Activated CD4-positive, CD25-positive, alpha-beta regulatory T cell treated with anti-CD3 and anti-CD28 coated beads, Interleukin-2, amount 50 U/mL, for 24 hours (primary cell): ENCODE results near the gene P2RX3.
"Not testable (repeated sequence)": the region's sequence is repeated elsewhere in the genome, so short reads cannot be mapped to it uniquely, and the experiment has no call there.

Experiments
- ATAC-seq, 2 donors: fragments of 150-1000 bp; cut with Tn5 transposase; one replicate each; pipeline ENCODE4 v1.10.0; 2021; ENCODE audit warnings: mild to moderate bottlenecking in 1 of 2, moderate library complexity in 1 of 2

Gene P2RX3

DNA sequence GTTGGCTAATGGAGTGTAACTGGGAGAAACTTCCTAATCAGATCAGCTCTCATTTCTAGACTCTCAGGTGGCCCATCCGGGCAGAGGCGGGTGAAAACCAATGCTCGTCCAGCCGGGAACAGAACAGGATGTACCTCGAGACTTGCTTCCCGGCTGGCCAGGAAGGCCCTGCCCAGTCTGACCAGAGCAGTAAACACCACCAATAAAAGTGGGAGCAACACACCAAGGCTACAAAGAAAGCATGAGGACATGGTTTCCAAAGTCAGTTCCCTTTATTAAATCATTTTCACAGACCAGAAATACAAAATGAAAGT, 12.5 kb upstream of the P2RX3 start:
- no peak for ATAC-seq

DNA sequence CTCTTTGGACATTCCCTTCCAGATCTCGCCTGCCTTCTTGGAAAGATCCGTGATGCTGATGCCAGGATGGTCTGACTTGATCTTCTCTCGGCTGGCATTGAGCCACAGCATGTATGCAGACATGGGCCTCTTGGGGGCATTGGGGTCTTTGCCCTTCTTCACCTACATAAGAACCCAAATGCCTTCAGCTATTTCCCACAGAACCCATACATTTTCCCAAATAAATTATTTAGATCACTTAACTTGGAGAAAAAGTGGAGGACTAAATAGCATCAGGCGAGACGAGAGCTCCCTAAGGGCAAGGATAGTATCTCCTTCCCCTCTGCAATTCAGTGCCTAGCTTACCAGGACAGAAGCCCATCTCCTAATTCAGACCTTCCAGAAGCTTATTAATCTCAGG, 10.4 kb upstream of the P2RX3 start:
- ATAC-seq: no peak

- ATAC-seq: peak in 1 of 2 donors; percentile 28
Measured at GRCh38 chr11:57330029-57330428, 8.1 kb upstream of the P2RX3 start.

DNA sequence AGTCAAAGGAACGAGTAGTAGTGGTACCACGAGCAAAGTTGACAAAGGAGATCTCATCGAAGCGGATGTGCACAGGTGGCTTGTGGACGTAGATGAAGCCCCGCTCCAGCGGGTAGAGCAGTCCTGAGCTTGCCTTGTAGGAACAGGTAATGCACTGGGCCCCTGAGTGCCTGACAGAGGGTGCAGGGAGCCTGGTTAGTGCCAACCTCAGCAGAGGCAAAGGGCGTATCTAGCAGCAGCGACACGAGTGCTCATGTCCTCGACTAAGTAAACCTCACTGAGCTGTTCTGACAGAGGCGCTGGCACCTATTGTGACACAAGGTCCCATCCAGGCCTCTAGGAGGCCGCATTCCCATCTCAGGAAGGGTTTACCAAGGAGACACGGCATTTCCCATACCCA, 6.4 kb upstream of the P2RX3 start:
- no peak for ATAC-seq

DNA sequence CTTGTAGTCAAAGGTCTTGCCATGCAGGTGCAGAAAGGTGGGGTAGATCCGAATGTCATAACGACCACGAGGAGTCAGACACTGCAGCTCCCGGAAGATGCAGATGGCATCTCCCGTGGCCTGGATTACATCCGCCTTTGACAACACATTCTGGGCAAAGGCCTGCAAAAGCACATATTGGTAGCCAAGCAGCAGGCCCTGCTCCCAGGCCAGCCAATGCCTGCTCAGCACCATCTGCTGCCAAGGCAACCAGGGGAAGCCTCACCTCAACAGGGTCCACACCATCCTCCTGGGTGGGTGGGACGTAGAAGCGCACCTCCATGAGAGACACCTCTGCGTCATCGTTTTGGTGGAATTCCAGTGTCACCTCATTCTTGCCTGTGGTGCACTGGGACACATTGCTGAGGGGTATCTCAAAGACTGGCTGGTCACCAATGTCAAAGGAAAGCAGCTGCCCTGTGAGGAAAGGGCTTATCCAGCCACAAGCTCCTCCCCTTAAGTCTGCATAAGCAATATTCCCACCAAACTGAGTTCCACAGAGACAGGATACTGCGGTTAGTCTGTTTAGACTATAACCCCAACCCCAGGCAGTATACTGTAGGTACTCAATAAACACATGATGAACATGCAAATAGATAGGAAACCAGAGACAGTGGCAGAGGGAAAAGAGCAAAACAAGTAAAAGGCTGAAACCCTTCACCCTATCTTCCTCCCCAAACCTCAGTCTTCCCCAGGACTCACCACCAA, 5.3 kb upstream of the P2RX3 start:
- ATAC-seq: no peak

GRCh38 chr11:57335023-57335342, 3.2 kb upstream of the P2RX3 start:
- no peak for ATAC-seq

- ATAC-seq: peak; percentile 99 to 100
Measured at GRCh38 chr11:57335343-57336110, 2.6 kb upstream of the P2RX3 start, which contains the start of gene SSRP1. SSRP1 (minus strand) TSS chr11:57335892; CDS start chr11:57335121, 771 bp downstream.

DNA sequence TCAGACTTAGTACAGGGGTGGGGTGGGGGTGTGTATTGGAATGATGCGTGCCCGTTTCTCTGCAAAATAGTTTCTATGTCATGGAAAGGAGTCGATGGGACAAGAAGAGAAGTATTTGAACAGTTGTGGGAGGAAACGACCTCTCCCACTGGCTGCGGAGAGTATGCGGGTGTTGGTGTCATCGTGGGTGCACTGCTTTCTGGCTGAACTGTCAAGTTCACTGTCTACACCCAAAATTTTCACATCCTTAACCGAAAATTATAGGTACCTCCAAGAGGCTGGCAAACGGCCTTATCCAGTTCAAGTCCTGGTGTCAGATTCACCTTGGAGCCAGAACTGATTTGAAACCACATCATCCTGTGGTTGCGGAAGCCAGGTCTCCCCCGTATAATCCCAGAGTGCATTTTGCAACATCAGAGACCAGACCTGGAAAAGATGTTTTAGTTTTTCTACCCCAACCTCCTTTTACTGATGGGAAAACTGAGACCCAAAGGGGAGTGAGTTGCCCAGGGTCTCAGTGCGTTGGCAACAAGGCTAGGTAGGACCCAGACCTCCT, 2.0 kb upstream of the P2RX3 start:
- peak in 1 of 2 donors; percentile 2 for ATAC-seq

- not testable (repeated sequence) for ATAC-seq
Measured at GRCh38 chr11:57336856-57337255, 1.3 kb upstream of the P2RX3 start.

- ATAC-seq: no peak
Measured at GRCh38 chr11:57339328-57339727, 1.2 kb downstream of the P2RX3 start.

GRCh38 chr11:57340039-57340615, 2.0 kb downstream of the P2RX3 start:
- ATAC-seq: no peak

- no peak for ATAC-seq
Measured at GRCh38 chr11:57341250-57341808, 3.2 kb downstream of the P2RX3 start.

- no peak for ATAC-seq
Measured at GRCh38 chr11:57342702-57343101, 4.5 kb downstream of the P2RX3 start.

DNA sequence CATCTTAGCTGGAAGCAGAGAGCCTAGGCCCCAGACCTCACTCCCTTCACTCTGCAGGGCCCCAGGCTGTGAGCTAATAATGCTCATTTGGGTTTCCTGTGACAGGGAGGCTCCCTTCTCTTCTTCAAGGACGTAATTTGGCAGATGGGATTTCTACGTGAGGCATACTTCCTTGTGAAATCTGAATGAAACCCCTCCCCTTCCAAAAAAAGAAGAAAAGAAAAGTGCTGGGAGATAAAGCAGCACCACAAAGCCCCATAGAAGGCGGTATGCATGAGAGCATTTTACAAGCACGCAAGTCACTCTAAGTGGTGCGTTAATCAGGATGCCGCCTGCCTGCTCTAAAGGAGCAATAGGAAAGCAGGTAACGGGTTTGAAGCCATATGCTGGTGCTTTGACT, 5.7 kb downstream of the P2RX3 start:
- ATAC-seq: no peak

DNA sequence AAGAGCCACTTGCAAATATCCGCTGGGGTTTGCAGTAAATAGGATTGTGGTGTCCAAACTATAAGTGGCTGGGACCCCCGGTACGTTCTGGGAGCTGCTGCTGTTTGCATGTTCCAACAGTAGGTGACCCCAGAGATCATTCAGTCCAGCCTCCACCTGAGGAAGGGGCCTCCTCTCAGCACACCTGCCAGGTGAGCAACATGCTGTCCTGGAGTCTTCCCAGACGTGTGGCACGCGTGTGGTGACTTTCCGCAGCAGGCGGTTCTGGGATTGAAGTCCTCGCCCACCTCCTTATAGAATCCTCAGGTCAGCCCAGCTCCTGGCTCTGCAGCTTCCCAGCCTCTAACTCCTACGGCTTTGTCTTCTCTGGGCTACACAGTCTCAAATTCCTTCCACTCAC, 6.7 kb downstream of the P2RX3 start:
- no peak for ATAC-seq

- peak; percentile 70 to 79 for ATAC-seq
Measured at GRCh38 chr11:57345555-57346211, 7.5 kb downstream of the P2RX3 start.

- ATAC-seq: no peak
Measured at GRCh38 chr11:57347336-57347735, 9.2 kb downstream of the P2RX3 start.

GRCh38 chr11:57348052-57348451, 9.9 kb downstream of the P2RX3 start:
- ATAC-seq: no peak

DNA sequence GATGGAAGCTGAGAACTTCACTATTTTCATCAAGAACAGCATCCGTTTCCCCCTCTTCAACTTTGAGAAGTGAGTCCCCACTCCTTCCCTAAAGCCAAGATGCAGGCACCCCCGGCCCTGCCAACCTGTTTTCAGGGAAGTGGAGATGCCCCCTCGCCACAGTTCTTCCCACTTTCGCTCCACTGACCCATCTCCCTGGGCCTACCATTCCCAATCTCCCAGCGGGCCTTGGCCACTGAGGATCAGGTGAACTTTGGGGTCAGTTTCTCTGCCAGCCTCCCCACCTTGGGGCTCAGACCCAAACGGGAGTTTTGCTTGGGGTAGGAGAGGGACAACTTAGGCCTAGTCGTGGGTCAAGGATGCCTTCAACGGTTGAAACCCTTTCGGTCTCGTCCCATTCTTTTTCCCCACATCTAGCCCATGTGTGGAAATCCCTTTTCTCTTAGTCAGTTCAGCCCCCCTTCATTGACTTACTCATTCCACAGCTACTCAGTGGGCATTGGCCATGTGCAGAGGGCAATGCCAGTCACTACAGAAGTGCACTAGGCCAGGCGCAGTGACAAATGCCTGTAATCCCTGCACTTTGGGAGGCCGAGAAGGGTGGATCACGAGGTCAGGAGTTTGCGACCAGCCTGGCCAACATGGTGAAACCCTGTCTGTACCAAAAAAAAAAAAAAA, 10.6 kb downstream of the P2RX3 start:
- ATAC-seq: no peak

DNA sequence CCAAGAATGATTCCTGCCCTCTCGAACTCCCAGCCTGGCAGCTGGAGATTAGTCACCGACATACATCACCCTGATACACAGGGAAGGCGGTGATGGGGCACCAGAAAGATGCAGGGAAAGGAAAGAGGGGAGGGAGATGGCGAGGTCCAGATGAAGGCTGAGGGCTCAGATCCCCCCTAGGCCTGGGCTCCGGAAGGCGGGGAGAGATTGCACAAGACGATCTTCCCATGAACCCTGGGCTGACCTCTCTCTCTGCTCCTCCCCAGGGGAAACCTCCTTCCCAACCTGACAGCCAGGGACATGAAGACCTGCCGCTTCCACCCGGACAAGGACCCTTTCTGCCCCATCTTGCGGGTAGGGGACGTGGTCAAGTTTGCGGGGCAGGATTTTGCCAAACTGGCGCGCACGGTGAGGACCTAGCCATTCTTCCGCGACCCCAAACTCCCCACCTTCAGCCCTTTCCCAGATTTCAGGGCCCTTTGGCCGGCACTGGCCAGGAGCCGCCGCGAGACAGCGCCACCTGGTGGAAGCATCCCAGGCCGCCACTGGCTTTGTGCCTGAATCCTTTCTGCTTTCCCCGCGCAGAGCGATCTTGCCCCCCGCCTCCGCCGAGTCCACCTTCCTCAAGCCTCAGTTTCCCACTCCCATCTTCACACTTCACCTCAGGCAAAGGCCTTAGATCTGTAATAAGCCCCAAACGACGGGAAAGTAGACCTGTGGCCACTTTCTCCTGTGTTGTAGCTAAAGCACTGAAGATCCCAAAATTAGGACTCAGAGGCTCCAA, 11.5 kb downstream of the P2RX3 start:
- ATAC-seq: peak in 1 of 2 donors; percentile 52

DNA sequence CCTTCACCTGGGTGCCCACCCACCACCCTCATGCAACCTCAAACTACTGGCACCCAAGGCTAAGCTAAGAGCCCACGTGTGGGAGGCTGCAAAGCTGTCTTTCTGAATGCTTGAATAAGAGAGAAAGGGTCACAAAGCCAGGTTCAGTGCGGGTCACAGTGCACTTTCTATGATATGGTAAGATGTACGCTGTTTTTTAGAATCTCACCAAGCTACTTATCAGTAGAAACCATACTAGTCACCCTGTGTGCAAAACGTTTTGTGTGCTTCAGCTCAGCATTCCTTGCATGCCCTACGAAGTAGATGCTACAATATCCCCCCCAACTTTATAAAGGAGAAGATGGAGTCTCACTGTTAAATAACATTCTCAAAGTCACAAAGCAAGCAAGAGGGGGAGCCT, 14.9 kb downstream of the P2RX3 start:
- no peak for ATAC-seq
